ENCODE results near the gene LTF.

The LTF gene

DNA sequence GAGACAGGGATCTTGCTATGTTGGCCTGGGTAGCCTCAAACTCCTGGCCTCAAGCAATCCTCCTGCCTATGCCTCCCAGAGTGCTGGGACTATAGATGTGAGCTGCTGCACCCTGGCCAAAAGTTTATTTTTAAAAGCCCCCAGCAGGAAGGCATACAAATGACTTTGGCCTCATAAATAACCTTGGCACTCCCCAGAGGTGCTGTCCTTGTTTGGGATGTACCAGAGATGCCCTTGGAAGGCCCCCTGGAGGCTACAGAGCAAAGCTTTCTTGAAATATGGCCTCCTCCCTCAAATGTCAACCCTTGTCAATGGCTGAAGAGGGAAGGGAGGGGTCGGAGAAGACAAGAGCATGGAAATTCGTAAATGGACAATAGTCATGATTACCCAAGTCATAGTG is 19.1 kb upstream of the LTF start:
- no peak for DNase-seq (ENCODE audit: low read depth)
- TF ChIP-seq, protein P1, sequence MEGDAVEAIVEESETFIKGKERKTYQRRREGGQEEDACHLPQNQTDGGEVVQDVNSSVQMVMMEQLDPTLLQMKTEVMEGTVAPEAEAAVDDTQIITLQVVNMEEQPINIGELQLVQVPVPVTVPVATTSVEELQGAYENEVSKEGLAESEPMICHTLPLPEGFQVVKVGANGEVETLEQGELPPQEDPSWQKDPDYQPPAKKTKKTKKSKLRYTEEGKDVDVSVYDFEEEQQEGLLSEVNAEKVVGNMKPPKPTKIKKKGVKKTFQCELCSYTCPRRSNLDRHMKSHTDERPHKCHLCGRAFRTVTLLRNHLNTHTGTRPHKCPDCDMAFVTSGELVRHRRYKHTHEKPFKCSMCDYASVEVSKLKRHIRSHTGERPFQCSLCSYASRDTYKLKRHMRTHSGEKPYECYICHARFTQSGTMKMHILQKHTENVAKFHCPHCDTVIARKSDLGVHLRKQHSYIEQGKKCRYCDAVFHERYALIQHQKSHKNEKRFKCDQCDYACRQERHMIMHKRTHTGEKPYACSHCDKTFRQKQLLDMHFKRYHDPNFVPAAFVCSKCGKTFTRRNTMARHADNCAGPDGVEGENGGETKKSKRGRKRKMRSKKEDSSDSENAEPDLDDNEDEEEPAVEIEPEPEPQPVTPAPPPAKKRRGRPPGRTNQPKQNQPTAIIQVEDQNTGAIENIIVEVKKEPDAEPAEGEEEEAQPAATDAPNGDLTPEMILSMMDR (IDR thresholded peaks at IDR 0.05; ENCODE audit: low read length, missing control alignments): no peak
- no peak overlapping the region for H3K4me3 ChIP-seq (replicated peaks; ENCODE audit: low read depth, low read length)

DNA sequence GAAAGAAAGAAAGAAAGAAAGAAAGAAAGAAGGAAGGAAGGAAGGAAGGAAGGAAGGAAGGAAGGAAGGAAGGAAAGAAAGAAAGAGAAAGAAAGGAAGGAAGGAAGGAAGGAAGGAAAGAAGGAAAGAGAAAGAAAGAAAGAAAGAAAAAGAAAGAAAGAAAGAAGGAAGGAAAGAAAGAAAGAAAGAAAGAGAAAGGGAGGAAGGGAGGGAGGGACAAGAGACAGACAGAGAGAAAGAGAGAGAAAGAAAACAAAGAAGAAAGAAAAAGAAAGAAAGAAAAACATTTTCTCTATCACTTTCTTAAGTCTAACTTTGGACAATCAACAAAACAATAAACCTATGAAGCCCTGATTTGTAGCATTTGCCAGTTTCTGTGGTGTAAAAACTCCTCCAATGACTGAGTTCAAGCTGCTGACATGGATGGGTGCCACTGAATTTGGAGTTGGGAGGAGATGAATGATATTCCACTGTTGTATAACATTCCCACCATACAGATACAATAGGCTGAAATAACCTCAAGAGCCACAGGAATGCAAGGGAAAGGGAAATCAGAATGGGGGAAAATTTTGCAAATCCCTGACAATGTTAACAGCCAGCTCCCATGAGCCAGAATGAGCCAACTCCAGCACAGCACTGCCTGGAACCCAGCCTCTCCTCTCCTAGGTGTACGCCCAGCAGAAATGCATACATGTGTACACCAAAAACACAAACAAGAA is 18.1 kb upstream of the LTF start:
- TF ChIP-seq, protein P1 (IDR thresholded peaks at IDR 0.05; ENCODE audit: low read length, missing control alignments): no peak
- DNase-seq (ENCODE audit: low read depth): peak; percentile 83
- no peak overlapping the region for H3K4me3 ChIP-seq (replicated peaks; ENCODE audit: low read depth, low read length)

DNA sequence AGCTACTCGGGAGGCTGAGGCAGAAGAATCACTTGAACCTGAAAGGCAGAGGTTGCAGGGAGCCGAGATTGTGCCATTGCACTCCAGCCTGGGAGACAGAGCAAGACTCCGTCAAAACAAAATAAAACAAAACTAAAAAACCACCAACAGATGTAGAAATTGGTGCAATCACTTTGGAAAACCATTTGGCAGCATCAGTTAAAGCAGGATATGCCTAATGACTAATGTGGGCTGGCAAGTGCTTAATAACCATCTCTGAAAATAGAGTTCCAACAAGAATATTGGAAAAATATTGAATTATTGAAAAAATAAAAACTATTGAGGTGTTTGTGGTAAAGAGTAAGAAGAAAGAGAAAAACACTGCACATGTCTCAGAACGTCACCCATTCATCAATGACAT is 16.9 kb upstream of the LTF start:
- TF ChIP-seq, protein P1 (IDR thresholded peaks at IDR 0.05; ENCODE audit: low read length, missing control alignments): no peak
- DNase-seq (ENCODE audit: low read depth): no peak

DNA sequence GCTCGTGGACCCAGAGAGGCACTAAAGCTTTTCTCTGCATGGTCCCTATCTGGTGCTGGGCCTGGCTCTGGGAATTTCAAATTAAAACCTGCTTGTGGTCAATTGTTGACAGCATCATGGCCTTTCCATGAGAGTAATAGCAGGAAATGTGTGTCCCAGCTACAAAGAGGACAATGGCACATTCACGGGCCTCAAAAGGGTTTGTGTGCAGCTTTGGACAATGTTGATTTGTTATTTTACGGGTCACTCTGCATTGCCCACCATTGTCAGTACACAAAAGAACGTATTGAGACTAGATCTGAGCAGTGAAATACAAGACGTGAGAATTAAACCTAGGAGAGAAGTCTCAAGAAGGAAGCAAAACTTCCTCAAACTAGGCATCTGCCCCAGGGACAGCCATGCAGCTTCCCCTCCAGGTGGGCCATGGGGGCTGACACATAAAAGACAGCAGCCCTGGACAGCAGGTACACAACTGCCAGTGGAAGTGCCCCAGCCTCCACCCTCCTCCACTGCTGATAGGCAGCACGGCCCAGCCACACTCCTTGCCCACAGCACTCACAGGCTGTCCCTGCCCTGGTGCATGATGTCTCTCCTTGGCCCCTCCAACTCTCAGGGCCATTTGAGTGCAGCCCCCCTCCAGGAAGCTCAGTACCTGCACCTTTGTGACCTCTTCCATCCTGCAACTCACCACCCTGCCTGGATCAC is 15.9 kb upstream of the LTF start:
- TF ChIP-seq, protein P1 (IDR thresholded peaks at IDR 0.05; ENCODE audit: low read length, missing control alignments): no peak

More for the DNA sequence above, 16.9 kb upstream of the LTF start:
- no peak overlapping the region for H3K4me3 ChIP-seq (replicated peaks; ENCODE audit: low read depth, low read length)

DNA sequence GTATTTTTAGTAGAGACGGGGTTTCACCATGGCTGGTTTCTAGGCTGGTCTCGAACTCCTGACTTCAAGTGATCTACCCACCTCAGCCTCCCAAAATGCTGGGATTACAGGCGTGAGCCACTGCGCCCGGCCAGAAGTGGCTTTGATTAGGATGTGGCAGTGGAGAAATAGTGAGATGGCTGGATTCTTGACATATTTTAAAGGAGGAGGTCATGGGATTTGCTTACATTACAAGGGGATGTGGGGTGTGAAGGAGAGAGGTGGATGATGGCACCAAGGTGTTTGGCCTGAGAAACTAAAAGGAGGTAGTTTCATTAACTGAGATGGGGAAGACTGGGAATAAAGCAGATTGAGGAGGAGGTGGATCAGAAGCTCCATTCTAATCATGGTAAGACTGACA is 15.0 kb upstream of the LTF start:
- H3K4me3 ChIP-seq (replicated peaks; ENCODE audit: low read depth, low read length): no peak overlapping the region
- TF ChIP-seq, protein P1 (IDR thresholded peaks at IDR 0.05; ENCODE audit: low read length, missing control alignments): no peak
- DNase-seq (ENCODE audit: low read depth): no peak

More for the DNA sequence above, 15.9 kb upstream of the LTF start:
- no peak overlapping the region for H3K4me3 ChIP-seq (replicated peaks; ENCODE audit: low read depth, low read length)
- DNase-seq (ENCODE audit: low read depth): no peak

DNA sequence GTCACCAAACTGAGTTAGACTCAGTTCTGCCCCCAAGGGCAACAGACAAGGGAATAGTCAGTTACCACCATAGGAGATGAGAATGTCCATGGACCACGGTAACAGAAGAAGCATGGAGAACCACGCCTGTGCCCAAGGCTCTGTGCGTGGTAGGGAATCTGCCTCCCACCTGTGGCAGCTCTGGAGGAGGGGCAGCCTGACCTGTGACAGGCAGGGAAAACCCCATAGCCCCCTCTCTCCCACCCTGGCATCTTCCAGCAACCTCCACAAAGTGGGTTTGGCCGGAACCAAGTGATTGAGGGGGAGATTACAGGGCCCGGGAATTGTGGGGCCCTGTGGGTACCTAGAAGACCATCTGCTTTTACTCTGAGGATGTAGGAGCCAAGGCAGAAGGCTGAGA is 14.3 kb upstream of the LTF start:
- no peak for DNase-seq (ENCODE audit: low read depth)
- TF ChIP-seq, protein P1 (IDR thresholded peaks at IDR 0.05; ENCODE audit: low read length, missing control alignments): no peak

More for the DNA sequence above, 14.3 kb upstream of the LTF start:
- no peak overlapping the region for H3K4me3 ChIP-seq (replicated peaks; ENCODE audit: low read depth, low read length)

Data from fibroblast of pulmonary artery (primary cell).